NCI-H2081 (cell line): ENCODE results near the gene PLEKHG4B.

Source experiments
- DNase-seq, 2 experiments: peaks; one replicate each; lab custom pipeline; 2025; lab: John Stamatoyannopoulos, UW

The PLEKHG4B gene

GRCh38 chr5:129148-129547 lies 37.2 kb downstream of the PLEKHG4B start:
- no peak for DNase-seq

GRCh38 chr5:129820-130219 lies 37.9 kb downstream of the PLEKHG4B start:
- DNase-seq, result no peak

GRCh38 chr5:130601-131131 lies 38.7 kb downstream of the PLEKHG4B start:
- no peak for DNase-seq

GRCh38 chr5:136901-137300 lies 44.9 kb downstream of the PLEKHG4B start:
- DNase-seq, result peak in 1 of 2 experiments; percentile 35

GRCh38 chr5:137741-138140 lies 45.8 kb downstream of the PLEKHG4B start:
- no peak for DNase-seq

GRCh38 chr5:138936-139335 lies 47.0 kb downstream of the PLEKHG4B start:
- no peak for DNase-seq

- DNase-seq, result no peak
Measured at GRCh38 chr5:139579-140442, 47.8 kb downstream of the PLEKHG4B start.

- DNase-seq, result no peak
Measured at GRCh38 chr5:140443-140829, 48.5 kb downstream of the PLEKHG4B start.

- no peak for DNase-seq
Measured at GRCh38 chr5:141211-141610, 49.2 kb downstream of the PLEKHG4B start.

GRCh38 chr5:141761-142160 lies 49.8 kb downstream of the PLEKHG4B start:
- DNase-seq, result no peak

- DNase-seq, result no peak
Measured at GRCh38 chr5:142246-142810, 50.4 kb downstream of the PLEKHG4B start.

GRCh38 chr5:143041-143440 lies 51.1 kb downstream of the PLEKHG4B start:
- DNase-seq, result no peak

GRCh38 chr5:144941-145340 lies 53.0 kb downstream of the PLEKHG4B start:
- DNase-seq, result no peak

- no peak for DNase-seq
Measured at GRCh38 chr5:145585-146323, 53.8 kb downstream of the PLEKHG4B start.

- no peak for DNase-seq
Measured at GRCh38 chr5:147751-148150, 55.8 kb downstream of the PLEKHG4B start.

GRCh38 chr5:149745-150485 lies 57.9 kb downstream of the PLEKHG4B start:
- DNase-seq, result peak; percentile 38 to 74

- DNase-seq, result no peak
Measured at GRCh38 chr5:150746-151145, 58.8 kb downstream of the PLEKHG4B start.

GRCh38 chr5:152077-152476 lies 60.1 kb downstream of the PLEKHG4B start:
- no peak for DNase-seq

- DNase-seq, result no peak
Measured at GRCh38 chr5:153256-153655, 61.3 kb downstream of the PLEKHG4B start.

GRCh38 chr5:154236-154635 lies 62.3 kb downstream of the PLEKHG4B start:
- no peak for DNase-seq

GRCh38 chr5:154826-155225 lies 62.9 kb downstream of the PLEKHG4B start:
- DNase-seq, result no peak
